Peyer's patch (tissue), 4 donors: ENCODE results near the gene DNAI1. TPM values are rescaled to one million over a fixed set of nuclear protein-coding genes. Genes with fewer than 3 reads are reported as not detected.

ENCODE experiments used
- DNase-seq, 3 donors: peaks; one replicate each; pipeline ENCODE4 v3.0.0-alpha.2; 2017 to 2019
- H3K27ac ChIP-seq, 4 donors: fragments of 200-600 bp; sonication (generic); one replicate each; pipeline ENCODE4 v1.5.1; 2016 to 2019
- H3K27me3 ChIP-seq, 2 donors: fragments of 200-600 bp; sonication (generic); one replicate each; pipeline ENCODE4 v1.5.1; 2019
- H3K36me3 ChIP-seq, 3 donors: fragments of 200-600 bp; sonication (generic); one replicate each; pipeline ENCODE4 v1.5.1; 2016 to 2019
- H3K4me1 ChIP-seq, 4 donors: fragments of 200-600 bp; sonication (generic); one replicate each; pipeline ENCODE4 v1.5.1; 2016 to 2019
- H3K4me3 ChIP-seq, 4 donors: fragments of 200-600 bp; sonication (generic); 1 replicate in 3 of 4; 2 replicates in 1 of 4; pipeline ENCODE4 v1.5.1; 2016 to 2019; ENCODE audit warnings: mild to moderate bottlenecking in 1 of 4
- H3K9me3 ChIP-seq, 4 donors: fragments of 200-600 bp; sonication (generic); one replicate each; pipeline ENCODE4 v1.5.1; 2016 to 2019; ENCODE audit warnings: mild to moderate bottlenecking in 1 of 4
- CTCF ChIP-seq, 6 experiments: fragments of 450-650 bp in 4 of 6; fragments of 200-600 bp in 2 of 6; sonication (generic) in 1 of 6; IDR thresholded peaks; one replicate each; pipeline ENCODE4 v1.5.1; 2017 to 2019; ENCODE audit warnings: antibody characterized with exemption in 6 of 6, mild to moderate bottlenecking in 3 of 6, moderate library complexity in 1 of 6
- POLR2A ChIP-seq, 2 donors: fragments of 450-650 bp; IDR thresholded peaks; one replicate each; pipeline ENCODE4 v1.5.1; 2017; ENCODE audit warnings: antibody characterized with exemption in 2 of 2, mild to moderate bottlenecking in 2 of 2, moderate library complexity in 2 of 2
- total RNA-seq, 4 donors: library from RNA; depleted of rRNA; stranded (reverse); fragments of >200 nt; gene quantifications; one replicate each; pipeline ENCODE4 v1.1.0, GENCODE V29; 2016

DNAI1 gene
- total RNA-seq, 4 donors from 2014 or later: not detected

- Histone ChIP-seq H3K27me3 (no peaks in the 10 kb centered on the region), H3K36me3 (no peaks in the 10 kb centered on the region), H3K9me3 (no peaks in the 10 kb centered on the region), H3K4me3 (no peak overlapping the region), H3K4me1 (peaks cover 0 to 5% (median 0%) of the 10 kb centered on the region in 4 donors), H3K27ac (no peak overlapping the region)
- no peak for DNase-seq
- TF ChIP-seq POLR2A (IDR thresholded peaks at IDR 0.05): no peak
- TF ChIP-seq CTCF (IDR thresholded peaks at IDR 0.05): no peak
Observed at GRCh38 chr9:34514401-34514800, 55.8 kb downstream of the DNAI1 start.

GRCh38 chr9:34514816-34515215, 56.2 kb downstream of the DNAI1 start:
- no peak for TF ChIP-seq CTCF (IDR thresholded peaks at IDR 0.05)
- no peak for TF ChIP-seq POLR2A (IDR thresholded peaks at IDR 0.05)
- peaks cover 0 to 5% (median 0%) of the 10 kb centered on the region in 4 donors for H3K4me1 ChIP-seq
- no peak overlapping the region for H3K27ac ChIP-seq
- no peaks in the 10 kb centered on the region for H3K27me3 ChIP-seq
- no peaks in the 10 kb centered on the region for H3K36me3 ChIP-seq
- no peak overlapping the region for H3K4me3 ChIP-seq
- no peak for DNase-seq
- H3K9me3 ChIP-seq: no peaks in the 10 kb centered on the region

- Histone ChIP-seq H3K27ac (no peak overlapping the region), H3K27me3 (no peaks in the 10 kb centered on the region), H3K4me1 (peaks cover 0 to under 1% (median 0%) of the 10 kb centered on the region in 4 donors), H3K36me3 (no peaks in the 10 kb centered on the region), H3K4me3 (no peak overlapping the region), H3K9me3 (no peaks in the 10 kb centered on the region)
- TF ChIP-seq CTCF (IDR thresholded peaks at IDR 0.05) (no peak), POLR2A (IDR thresholded peaks at IDR 0.05) (no peak)
- DNase-seq: no peak
Observed at GRCh38 chr9:34515959-34516358, 57.4 kb downstream of the DNAI1 start.

GRCh38 chr9:34517185-34517584, 58.6 kb downstream of the DNAI1 start:
- Histone ChIP-seq H3K27ac (no peak overlapping the region), H3K27me3 (no peaks in the 10 kb centered on the region), H3K36me3 (no peaks in the 10 kb centered on the region), H3K4me1 (no peaks in the 10 kb centered on the region), H3K4me3 (no peak overlapping the region), H3K9me3 (no peaks in the 10 kb centered on the region)
- TF ChIP-seq POLR2A (IDR thresholded peaks at IDR 0.05): no peak
- no peak for TF ChIP-seq CTCF (IDR thresholded peaks at IDR 0.05)
- no peak for DNase-seq

GRCh38 chr9:34518110-34518616, 59.6 kb downstream of the DNAI1 start:
- no peaks in the 10 kb centered on the region for H3K36me3 ChIP-seq
- H3K9me3 ChIP-seq: no peaks in the 10 kb centered on the region
- H3K4me1 ChIP-seq: peaks cover 0 to 5% (median under 1%) of the 10 kb centered on the region in 4 donors
- no peak overlapping the region for H3K27ac ChIP-seq
- H3K27me3 ChIP-seq: no peaks in the 10 kb centered on the region
- DNase-seq: peak in 1 of 3 donors; percentile 15
- H3K4me3 ChIP-seq: no peak overlapping the region
- TF ChIP-seq POLR2A (IDR thresholded peaks at IDR 0.05): no peak
- TF ChIP-seq CTCF (IDR thresholded peaks at IDR 0.05): no peak

- no peak overlapping the region for H3K4me3 ChIP-seq
- DNase-seq: no peak
- no peak overlapping the region for H3K27ac ChIP-seq
- H3K27me3 ChIP-seq: no peaks in the 10 kb centered on the region
- H3K9me3 ChIP-seq: no peaks in the 10 kb centered on the region
- TF ChIP-seq CTCF (IDR thresholded peaks at IDR 0.05) (no peak), POLR2A (IDR thresholded peaks at IDR 0.05) (no peak)
- H3K4me1 ChIP-seq: peaks cover 0 to 12% (median 5%) of the 10 kb centered on the region in 4 donors
- H3K36me3 ChIP-seq: no peaks in the 10 kb centered on the region
Observed at GRCh38 chr9:34518896-34519295, 60.3 kb downstream of the DNAI1 start.
